ENCODE measurements around the gene PABPC3. TPM values are rescaled to one million over a fixed set of nuclear protein-coding genes. Genes with fewer than 3 reads are reported as not detected.

PABPC3 gene
- total RNA-seq, 1 experiment from 2014 or later: 0.39 TPM

DNA sequence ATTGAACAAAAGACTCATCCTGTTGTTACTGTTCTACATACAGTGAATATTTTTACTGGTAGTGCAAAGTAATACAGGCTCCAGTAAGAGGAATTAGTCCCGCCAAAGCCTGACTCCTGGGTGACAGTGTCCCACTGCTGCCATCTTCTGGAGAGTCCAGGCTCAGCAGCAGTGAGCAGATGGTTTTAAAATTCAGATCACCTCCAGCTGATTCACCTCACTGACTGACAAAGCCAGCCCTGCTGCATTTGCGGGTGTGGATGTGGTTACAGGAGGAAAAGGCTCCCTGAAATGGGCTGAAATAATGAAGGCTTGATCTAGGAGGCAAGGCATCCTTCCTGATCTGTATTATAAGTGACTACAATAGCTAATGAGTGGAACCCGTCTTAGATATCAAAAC, 18.3 kb downstream of the PABPC3 start:
- ChIA-PET POLR2A (ENCODE audit: unreplicated experiment) (no interaction called here), CTCF (interaction anchor here (0.6 kb wide), 1 partner anchor 407 kb away, joined by 3 read pairs; no protein-coding TSS in a partner anchor)
- Histone ChIP-seq H3K9me3 (ENCODE audit: insufficient read depth, low read depth) (no peaks in the 10 kb centered on the region), H3K4me2 (no peak overlapping the region), H3K79me2 (ENCODE audit: low read depth) (no peaks in the 10 kb centered on the region), H3F3A (ENCODE audit: insufficient read depth, low read depth) (no peaks in the 10 kb centered on the region; the same call in 1 of the 2 replicates), H4K20me1 (ENCODE audit: insufficient read depth) (no peaks in the 10 kb centered on the region), H3K4me1 (replicated peaks; ENCODE audit: insufficient read depth) (peaks cover 17% of the 10 kb centered on the region), H2AFZ (no peak overlapping the region), H3K9me2 (ENCODE audit: insufficient read depth) (no peaks in the 10 kb centered on the region), H3K27me3 (ENCODE audit: insufficient read depth, low read depth) (peaks cover 7% of the 10 kb centered on the region; the same call in 1 of the 2 replicates), H3K4me3 (no peak overlapping the region), H3K27ac (no peak overlapping the region), H3K36me3 (ENCODE audit: low read depth) (no peaks in the 10 kb centered on the region)
- intact Hi-C loops (cut with micrococcal nuclease; ENCODE audit: unreplicated experiment): loop anchor here (1.0 kb wide), 1 partner anchor 109 kb away; no protein-coding TSS in a partner anchor
- BruUV-seq (replicated peaks): no TSS peak
- peak; percentile 60 to 68 for DNase-seq
- TF ChIP-seq EZH2 (IDR thresholded peaks at IDR 0.05; ENCODE audit: low read depth): no peak
- TF ChIP-seq, protein P1, sequence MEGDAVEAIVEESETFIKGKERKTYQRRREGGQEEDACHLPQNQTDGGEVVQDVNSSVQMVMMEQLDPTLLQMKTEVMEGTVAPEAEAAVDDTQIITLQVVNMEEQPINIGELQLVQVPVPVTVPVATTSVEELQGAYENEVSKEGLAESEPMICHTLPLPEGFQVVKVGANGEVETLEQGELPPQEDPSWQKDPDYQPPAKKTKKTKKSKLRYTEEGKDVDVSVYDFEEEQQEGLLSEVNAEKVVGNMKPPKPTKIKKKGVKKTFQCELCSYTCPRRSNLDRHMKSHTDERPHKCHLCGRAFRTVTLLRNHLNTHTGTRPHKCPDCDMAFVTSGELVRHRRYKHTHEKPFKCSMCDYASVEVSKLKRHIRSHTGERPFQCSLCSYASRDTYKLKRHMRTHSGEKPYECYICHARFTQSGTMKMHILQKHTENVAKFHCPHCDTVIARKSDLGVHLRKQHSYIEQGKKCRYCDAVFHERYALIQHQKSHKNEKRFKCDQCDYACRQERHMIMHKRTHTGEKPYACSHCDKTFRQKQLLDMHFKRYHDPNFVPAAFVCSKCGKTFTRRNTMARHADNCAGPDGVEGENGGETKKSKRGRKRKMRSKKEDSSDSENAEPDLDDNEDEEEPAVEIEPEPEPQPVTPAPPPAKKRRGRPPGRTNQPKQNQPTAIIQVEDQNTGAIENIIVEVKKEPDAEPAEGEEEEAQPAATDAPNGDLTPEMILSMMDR (conservative IDR thresholded peaks at IDR 0.05): peak; percentile 81

DNA sequence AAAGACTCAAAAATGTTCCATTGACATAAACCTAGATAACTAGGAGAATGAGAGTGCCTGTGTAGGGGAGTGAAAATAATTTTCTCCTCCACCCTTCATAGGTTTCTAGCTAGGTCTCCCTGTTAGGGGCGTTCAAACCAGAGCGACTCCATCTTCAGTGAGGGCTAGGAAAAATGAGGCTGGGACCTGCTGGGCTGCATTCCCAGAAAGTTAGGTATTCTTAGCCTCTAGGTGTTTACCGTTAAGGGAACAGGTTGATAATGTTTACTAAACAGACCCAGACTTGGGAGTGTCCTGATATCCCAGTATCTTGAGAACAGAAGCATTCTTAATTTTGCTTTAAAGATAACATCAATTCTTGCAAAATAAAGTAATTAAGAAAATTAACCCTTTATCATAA, 20.1 kb downstream of the PABPC3 start:
- DNase-seq: peak; percentile 19 to 68
- Histone ChIP-seq H3K27me3 (ENCODE audit: insufficient read depth, low read depth) (no peaks in the 10 kb centered on the region), H2AFZ (no peak overlapping the region), H3K79me2 (ENCODE audit: low read depth) (no peaks in the 10 kb centered on the region), H3K4me1 (replicated peaks; ENCODE audit: insufficient read depth) (peaks cover 17% of the 10 kb centered on the region), H3K9me2 (ENCODE audit: insufficient read depth) (no peaks in the 10 kb centered on the region), H3K36me3 (ENCODE audit: low read depth) (no peaks in the 10 kb centered on the region), H3K4me3 (no peak overlapping the region), H3K27ac (no peak overlapping the region), H3K4me2 (peak overlapping the region; percentile 30; the same call in 1 of the 2 replicates), H3K9me3 (ENCODE audit: insufficient read depth, low read depth) (no peaks in the 10 kb centered on the region), H4K20me1 (ENCODE audit: insufficient read depth) (no peaks in the 10 kb centered on the region), H3F3A (ENCODE audit: insufficient read depth, low read depth) (no peaks in the 10 kb centered on the region; the same call in 1 of the 2 replicates)
- intact Hi-C loops (cut with micrococcal nuclease; ENCODE audit: unreplicated experiment): no loop called here
- TF ChIP-seq, protein P1 (conservative IDR thresholded peaks at IDR 0.05): no peak
- no peak for TF ChIP-seq EZH2 (IDR thresholded peaks at IDR 0.05; ENCODE audit: low read depth)
- POLR2A ChIA-PET (ENCODE audit: unreplicated experiment): no interaction called here
- BruUV-seq (replicated peaks): no TSS peak
- CTCF ChIA-PET: no interaction called here

- Histone ChIP-seq H3K27me3 (ENCODE audit: insufficient read depth, low read depth) (no peaks in the 10 kb centered on the region), H3K9me2 (ENCODE audit: insufficient read depth) (no peaks in the 10 kb centered on the region), H3K36me3 (ENCODE audit: low read depth) (no peaks in the 10 kb centered on the region), H3K4me3 (no peak overlapping the region), H3F3A (ENCODE audit: insufficient read depth, low read depth) (no peaks in the 10 kb centered on the region; the same call in 1 of the 2 replicates), H3K4me2 (no peak overlapping the region), H3K79me2 (ENCODE audit: low read depth) (no peaks in the 10 kb centered on the region), H3K4me1 (replicated peaks; ENCODE audit: insufficient read depth) (peaks cover 17% of the 10 kb centered on the region), H3K9me3 (ENCODE audit: insufficient read depth, low read depth) (no peaks in the 10 kb centered on the region), H3K27ac (no peak overlapping the region), H2AFZ (no peak overlapping the region), H4K20me1 (ENCODE audit: insufficient read depth) (no peaks in the 10 kb centered on the region)
- POLR2A ChIA-PET (ENCODE audit: unreplicated experiment): interaction anchor here (0.6 kb wide), 1 partner anchor 202 kb away, joined by 3 read pairs; no protein-coding TSS in a partner anchor
- TF ChIP-seq, protein P1 (conservative IDR thresholded peaks at IDR 0.05): no peak
- TF ChIP-seq EZH2 (IDR thresholded peaks at IDR 0.05; ENCODE audit: low read depth): no peak
- BruUV-seq (replicated peaks): no TSS peak
- intact Hi-C loops (cut with micrococcal nuclease; ENCODE audit: unreplicated experiment): no loop called here
- CTCF ChIA-PET: no interaction called here
- DNase-seq: peak in 1 of 2 experiments; percentile 8
These were observed 21.4 kb downstream of the PABPC3 start for GRCh38 chr13:25117312-25117711.

Measured in PC-9 (cell line).